GM19395 (cell line): ENCODE data around the gene ZNF546.

ENCODE experiments used
- ATAC-seq: cut with Tn5 transposase; IDR thresholded peaks from one replicate; pipeline ENCODE4 v1.9.1; 2021; ENCODE audit warnings: mild to moderate bottlenecking, moderate library complexity; ENCODE audit not compliant: unreplicated experiment

Gene ZNF546

GRCh38 chr19:40054632-40055031 is 57.8 kb downstream of the ZNF546 start:
- no peak for ATAC-seq

- no peak for ATAC-seq
Observed at GRCh38 chr19:40055049-40055448, 58.2 kb downstream of the ZNF546 start.

DNA sequence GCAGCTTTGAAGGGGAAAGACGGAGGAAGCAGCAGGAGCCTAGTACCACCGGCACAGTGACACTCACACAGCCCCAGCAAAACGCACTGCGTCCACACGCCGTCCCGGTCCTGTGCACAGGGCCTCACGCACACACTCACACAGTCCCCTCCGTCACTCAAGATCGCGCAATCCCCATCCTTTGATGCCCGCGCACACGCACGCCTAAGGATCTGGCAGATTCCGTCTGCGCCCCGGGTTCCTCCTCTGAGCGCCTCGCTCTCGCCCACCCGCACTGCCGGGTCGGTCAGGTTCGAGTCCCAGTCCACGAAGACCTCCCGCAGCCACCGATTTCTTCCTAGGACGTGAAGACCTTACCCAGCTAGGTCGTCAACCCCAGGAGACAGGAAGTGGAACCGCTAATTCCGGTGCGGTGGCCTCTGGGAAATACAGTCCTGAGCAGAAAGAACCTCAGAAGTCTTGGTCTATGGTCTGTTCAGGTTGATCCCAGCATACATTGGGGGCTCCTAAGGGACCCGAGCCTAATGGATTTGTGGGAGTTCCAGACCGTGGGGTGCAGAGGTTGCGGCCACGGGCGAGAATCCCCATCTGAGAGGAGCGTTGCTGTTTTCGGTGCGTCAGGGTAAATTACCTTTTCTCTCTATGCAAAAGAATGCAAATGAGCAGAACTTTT is 59.1 kb downstream of the ZNF546 start, which contains the start of gene ZNF780B:
Gene ZNF780B (minus strand): TSS at position 400 of the 673 bp plus-strand sequence. CDS start 5,899 bp downstream, outside the sequence.
- peak; percentile 75 for ATAC-seq

DNA sequence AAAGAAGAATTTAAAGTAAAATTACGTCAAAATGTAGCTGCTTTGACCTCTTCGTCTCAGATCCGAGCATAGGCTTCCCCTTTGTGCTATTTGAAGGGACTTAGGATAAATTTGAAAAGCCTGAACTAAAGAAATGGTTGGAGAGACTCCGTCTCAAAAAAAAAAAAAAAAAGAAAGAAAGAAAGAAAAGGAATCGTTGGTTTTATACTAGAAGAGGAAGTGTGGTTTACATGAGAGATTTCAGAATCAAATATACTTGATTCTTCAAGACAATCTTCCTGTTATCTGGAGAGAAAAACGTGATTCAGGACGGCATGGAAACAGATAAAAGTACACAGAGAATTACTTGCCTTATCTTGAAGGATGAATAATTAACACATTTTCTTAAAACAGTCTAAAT is 59.6 kb downstream of the ZNF546 start:
- ATAC-seq = no peak

DNA sequence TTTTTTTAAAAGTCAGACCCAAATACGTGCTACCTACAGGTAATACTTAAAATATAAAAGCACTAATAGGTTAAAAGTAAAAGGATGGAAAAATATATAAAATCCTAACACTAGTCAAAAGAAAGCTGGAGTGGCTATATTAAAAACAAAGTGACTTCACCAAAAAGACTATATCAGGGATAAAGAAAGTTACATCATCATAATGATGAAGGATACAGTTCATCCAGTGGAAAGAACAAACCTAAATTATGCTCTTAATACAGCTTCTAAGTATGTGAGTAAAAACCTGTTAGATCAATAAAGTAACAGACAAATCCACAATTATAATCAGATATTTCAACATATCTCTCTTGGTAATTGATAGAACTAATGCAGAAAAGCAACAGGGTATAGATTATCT is 60.3 kb downstream of the ZNF546 start:
- no peak for ATAC-seq

- no peak for ATAC-seq
Observed at GRCh38 chr19:40059624-40060023, 62.8 kb downstream of the ZNF546 start.

- no peak for ATAC-seq
Observed at GRCh38 chr19:40070058-40070457, 73.2 kb downstream of the ZNF546 start.
